CD4-positive, alpha-beta T cell treated with Interferon gamma for 1 hour (primary cell): ENCODE results near the gene SPON1.
A peak's percentile ranks its signal among the peaks of the same experiment; 100 is the strongest.

Experiments used
- DNase-seq: peaks from one replicate; pipeline ENCODE4 v3.0.0-alpha.2; 2020

The SPON1 gene

GRCh38 chr11:14300661-14301304, 338.3 kb downstream of the SPON1 start:
- peak; percentile 39 for DNase-seq

DNA sequence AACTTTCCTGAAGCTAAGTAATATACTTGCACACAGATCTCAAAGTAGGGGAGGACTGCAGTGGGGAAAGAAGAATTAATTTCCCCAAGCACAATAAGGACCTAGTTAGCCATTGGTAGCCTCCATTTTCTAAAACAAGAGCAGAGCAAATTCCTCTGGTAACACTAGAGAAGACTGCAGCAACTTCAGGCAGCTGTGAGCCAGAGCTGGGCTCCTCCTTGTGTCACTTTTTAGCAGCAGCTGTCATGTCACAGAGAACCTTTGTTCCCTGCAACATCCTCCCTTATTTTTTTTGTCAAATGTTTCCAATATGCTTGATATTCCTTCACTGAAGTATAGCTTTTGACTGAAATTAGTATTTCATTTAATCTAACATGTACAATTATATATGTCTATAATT, 342.1 kb downstream of the SPON1 start:
- DNase-seq = no peak

- no peak for DNase-seq
Measured at GRCh38 chr11:14305649-14306048, 343.1 kb downstream of the SPON1 start.

- DNase-seq = no peak
Measured at GRCh38 chr11:14306481-14306880, 344.0 kb downstream of the SPON1 start.

- no peak for DNase-seq
Measured at GRCh38 chr11:14308114-14308896, 345.8 kb downstream of the SPON1 start.

DNA sequence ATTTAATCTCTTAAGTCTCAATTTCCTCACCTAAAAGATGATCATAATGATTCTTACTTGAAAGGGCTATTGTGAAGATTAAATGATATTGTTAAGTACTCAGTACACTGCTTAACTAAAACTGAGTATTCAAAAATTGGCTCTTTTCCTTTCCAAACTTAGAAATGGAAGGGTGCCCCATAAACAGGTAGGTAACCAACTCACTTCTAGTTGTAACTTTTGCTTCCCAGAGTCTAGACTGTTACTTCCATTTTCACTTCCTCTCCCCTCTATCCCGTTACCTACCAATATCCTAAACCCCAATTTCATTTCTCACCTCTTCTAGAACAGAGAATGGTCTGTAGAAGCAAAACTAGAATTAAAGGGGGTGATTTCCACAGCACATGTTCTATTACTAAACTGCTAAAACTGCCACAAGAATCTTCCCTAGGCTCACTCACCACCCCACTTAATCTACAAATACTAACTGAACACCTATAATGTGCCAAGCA, 346.4 kb downstream of the SPON1 start:
- DNase-seq = no peak

DNA sequence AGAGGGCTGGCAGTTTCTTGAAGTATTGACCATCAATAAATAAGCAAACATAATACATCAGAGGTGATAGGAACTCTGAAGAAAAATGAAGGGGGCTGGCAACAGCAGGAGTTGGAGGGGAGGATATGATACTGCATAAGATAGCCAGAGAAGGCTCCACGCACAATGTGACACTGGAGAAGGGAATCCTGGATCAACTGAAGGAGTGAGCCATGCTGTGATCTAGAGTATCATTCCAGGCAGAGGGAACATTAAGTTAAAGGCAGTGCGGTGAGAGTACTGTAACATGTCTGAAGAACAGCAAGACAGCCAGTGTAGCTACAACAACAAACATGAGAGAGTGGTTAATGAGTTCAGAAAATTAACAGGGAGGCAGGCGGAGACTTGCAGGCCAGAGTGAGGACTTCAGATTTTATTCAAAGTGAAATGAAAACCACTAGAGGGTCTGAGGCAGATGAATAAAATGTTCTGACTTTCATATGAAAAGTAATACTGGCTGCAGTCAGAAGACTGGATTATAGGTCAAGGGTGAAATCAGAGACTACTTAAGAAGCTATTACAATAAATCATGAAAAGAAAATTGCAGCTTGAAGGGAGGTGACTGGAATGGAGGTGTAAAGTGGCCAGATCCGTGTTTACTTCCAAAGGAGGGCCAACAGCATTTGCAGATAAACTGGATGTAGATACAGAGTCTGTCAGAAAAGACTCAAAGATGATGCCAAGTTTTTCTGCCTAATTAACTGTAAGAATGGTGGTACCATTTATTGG, 347.1 kb downstream of the SPON1 start:
- DNase-seq = no peak

GRCh38 chr11:14310679-14311078, 348.2 kb downstream of the SPON1 start:
- no peak for DNase-seq

DNA sequence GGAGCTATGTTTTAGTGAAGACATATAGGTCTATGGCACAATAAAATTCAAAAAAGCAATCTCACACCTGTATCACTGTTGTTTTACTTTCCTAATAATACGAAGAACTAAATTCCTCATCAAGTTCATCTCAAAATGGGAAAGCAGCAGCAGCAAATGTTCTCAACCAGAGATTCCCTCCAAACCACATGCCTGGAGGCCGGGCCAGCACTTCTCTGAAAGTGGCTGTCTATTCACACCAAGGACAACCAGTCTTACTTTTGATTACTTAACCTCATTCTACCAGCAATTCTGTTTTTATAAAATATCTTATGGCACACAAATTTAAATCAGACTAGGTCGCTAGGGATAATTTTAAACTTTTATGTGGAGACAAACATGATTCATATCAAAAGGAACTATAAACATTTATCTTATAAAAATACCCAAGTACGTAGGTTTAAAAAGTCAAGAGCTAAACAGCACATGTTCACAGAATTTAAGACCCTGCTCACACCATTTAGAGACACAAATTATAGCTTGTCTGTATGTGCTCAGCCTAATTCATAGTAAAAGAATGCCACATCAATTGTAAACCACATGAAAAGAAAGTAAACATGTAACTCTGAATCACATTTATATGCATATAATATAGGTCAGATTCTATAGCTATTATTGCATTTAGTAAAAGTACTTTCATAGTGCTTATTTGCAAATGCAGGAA, 350.4 kb downstream of the SPON1 start:
- no peak for DNase-seq

DNA sequence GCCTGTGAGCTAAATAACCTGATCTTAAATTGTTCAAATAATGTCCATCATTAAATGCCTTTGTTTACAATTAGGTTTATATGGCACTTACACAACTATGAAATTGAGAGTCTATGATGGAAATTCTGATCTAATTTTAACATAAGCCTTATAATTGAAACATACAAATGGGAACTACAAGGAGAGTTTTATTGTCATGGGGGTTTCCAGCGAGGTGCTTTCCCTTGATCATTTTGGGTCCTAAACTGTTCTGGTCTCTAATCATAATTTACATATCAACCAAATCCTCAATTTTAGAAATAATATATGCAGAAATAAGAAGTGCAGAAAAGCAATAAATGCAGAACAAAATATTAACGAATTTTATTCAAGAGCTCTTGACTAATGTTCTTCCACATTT, 351.6 kb downstream of the SPON1 start:
- DNase-seq = peak; percentile 12

GRCh38 chr11:14315130-14315529, 352.6 kb downstream of the SPON1 start:
- DNase-seq = no peak
